HG02642 (cell line): Measurements from ENCODE around the gene EMC10.
"Not testable (repeated sequence)": the region's sequence is repeated elsewhere in the genome, so short reads cannot be mapped to it uniquely, and the experiment has no call there.

Experiments used
- ATAC-seq: cut with Tn5 transposase; IDR thresholded peaks from one replicate; pipeline ENCODE4 v1.9.1; 2021; ENCODE audit warnings: mild to moderate bottlenecking; ENCODE audit not compliant: unreplicated experiment, poor library complexity

The EMC10 gene

DNA sequence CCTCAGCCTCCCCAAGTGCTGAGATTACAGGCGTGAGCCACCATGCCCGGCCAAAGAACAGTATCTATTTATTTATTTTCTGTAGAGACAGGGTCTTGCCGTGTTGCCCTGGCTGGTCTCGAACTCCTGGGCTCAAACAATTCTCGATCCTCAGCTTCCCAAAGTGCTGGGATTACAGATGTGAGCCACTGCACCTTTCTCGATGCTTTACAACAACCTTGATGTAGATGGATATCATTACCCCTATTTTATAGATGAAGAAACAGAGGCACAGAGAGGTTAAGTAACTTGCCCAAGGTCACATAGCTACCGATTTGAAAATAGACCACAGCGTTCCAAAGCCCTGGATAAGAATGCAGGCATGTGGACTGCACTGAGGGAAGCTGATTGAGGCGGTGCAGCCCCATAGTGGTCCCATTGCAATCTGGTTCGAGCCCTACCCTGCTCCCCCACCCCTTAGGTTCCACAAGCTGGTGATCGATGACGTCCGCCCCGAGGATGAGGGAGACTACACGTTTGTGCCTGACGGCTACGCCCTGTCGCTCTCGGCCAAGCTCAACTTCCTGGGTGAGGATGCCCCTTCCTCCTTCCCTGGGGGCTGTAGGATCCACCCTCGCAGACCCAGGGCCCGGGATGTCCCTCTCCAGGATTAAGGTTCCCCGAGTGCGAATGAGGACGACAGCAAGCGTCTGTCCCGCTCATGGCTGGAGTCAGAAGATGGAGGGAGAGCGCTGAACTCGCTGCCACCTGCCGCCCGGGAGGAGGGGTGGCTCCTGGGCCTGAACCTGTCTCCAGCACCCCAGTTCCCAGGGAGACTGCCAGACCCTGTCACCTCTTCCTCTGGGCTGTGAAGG, 25.7 kb upstream of the EMC10 start:
- ATAC-seq = no peak

DNA sequence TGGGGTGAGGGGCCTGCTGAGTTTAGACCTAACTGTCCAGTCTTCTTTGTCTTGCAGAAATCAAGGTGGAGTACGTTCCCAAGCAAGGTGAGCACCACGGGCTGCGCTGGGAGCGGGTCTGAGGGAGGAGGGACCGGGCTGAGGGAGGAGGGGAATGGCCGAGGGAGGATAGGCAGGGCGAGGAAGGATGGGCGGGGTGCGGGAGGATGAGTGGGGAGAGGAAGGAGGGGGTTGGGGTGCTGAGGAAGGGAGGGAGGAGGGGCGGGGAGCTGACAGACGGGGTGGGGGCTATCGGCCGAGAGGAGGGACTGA, 25.1 kb upstream of the EMC10 start:
- ATAC-seq = no peak

GRCh38 chr19:50453243-50453642, 23.1 kb upstream of the EMC10 start:
- ATAC-seq = no peak

DNA sequence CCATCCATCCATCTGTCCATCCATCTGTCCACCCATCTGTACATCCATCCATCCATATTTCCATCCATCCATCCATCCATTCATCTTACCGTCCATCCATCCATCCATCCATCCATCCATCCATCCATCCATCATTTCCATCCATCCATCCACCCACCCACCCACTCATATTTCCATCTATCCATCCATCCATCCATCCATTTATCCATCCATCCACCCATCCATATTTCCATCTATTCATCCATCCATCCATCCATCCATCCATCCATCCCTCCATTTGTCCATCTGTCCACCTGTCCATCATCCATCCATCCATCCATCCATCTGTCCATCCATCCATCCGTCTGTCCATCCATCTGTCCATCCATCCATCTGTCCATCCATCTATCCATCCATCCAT, 20.3 kb upstream of the EMC10 start:
- no peak for ATAC-seq

DNA sequence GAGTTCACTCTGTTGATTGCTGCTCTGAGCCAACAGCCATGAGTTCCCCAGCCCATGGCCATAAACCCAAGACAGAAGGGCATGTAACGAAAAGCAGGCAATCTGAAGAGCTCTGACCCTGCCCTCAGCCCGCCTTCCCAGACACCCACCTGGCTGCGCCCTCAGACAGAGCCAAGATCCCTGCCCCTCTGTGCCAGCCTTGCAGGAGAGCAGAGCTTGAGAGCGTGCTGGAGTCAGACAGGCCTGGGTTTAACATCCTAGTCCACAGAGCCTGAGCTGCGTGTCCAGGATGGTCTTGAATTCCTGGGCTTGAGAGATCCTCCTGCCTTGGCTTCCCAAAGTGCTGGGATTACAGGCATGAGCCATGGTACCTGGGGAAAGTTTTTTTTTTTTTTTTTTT, 19.0 kb upstream of the EMC10 start:
- ATAC-seq = no peak

DNA sequence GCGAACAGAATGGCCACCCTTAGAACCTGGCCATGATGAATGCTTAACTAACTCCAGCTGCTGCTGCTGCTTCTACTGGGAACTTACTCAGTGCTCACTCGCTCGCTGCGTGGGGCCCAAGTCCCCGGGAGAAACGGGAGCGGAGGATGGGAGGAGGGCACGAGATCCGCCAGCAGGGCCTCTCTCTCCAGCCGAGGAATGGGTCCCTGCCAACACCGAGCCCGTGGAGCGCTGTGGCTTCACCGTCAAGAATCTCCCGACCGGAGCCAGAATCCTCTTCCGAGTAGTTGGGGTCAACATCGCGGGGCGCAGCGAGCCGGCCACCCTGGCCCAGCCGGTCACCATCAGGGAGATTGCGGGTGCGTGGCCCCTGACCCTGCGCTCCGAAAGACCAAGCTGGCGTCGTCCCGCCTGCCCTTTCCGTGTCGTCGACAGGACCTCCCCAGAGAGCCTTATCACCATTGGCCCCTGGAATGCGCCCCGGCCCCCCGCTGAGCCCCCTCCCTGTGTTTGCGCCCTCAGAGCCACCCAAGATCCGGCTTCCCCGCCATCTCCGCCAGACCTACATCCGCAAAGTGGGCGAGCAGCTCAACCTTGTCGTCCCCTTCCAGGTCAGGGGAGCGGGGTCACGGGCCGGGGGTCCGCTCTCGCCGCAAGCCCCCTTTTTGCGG, 17.8 kb upstream of the EMC10 start:
- no peak for ATAC-seq

DNA sequence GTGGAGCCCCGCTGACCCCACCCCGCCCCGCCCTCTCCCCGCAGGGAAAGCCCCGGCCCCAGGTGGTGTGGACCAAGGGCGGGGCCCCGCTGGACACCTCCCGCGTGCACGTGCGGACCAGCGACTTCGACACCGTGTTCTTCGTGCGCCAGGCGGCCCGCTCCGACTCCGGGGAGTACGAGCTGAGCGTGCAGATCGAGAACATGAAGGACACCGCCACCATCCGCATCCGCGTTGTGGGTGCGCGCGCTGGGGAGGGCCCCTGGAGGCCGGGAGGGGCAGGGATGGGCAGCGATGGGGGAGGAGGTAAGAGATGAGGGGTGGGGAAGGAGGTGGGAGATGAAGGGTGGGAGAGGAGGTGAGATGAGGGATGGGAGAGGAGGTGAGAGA, 17.2 kb upstream of the EMC10 start:
- ATAC-seq = no peak

DNA sequence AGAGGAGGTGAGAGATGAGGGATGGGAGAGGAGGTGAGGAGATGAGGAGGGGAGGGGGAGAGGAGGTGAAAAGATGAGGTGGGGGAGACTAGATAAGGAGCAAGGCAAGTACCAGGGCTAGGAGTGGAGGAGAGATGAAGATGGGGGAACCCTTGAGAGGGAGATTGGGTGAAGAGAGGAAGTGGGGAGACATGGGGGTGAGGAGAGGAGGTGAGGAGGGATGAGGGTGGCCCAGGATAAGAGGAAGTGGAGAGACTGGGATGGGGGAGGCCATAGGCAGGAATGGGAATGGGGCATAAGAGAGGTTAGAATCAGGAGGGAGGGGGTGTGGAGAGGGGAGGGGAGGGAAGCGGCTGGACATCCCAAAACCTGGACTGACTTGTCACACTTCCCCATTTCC, 16.7 kb upstream of the EMC10 start:
- no peak for ATAC-seq

DNA sequence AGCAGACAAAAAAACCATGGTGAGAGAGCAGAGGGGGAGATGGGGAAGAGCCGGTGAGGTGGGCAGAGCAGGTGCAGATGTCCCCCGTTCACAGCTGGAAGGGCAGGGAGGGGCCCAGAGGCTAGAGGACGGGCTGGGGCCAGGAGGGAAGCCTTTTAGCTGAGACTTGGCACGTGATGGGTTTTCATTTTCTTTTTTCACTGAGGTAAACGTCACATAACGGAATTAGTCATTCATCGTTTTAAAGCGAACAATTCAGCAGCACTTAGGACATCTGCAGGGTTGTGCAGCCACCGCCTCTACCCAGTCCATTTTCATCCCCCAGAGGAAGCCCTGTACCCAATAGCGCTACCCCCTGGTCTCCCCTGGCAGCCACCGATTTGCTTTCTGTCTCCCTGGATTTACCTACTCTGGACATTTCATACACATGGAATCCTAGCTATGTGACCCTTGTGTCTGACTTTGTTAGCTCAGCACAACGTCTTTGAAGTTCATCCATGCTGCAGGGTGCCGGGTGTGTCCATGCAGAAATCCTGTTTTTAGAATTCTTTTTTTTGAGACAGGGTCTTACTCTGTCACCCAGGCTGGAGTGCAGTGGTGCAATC, 16.0 kb upstream of the EMC10 start:
- ATAC-seq = peak; percentile 56

- peak; percentile 56 for ATAC-seq
Measured at GRCh38 chr19:50461066-50461875, 15.0 kb upstream of the EMC10 start.

GRCh38 chr19:50462970-50463369, 13.3 kb upstream of the EMC10 start:
- ATAC-seq = no peak

DNA sequence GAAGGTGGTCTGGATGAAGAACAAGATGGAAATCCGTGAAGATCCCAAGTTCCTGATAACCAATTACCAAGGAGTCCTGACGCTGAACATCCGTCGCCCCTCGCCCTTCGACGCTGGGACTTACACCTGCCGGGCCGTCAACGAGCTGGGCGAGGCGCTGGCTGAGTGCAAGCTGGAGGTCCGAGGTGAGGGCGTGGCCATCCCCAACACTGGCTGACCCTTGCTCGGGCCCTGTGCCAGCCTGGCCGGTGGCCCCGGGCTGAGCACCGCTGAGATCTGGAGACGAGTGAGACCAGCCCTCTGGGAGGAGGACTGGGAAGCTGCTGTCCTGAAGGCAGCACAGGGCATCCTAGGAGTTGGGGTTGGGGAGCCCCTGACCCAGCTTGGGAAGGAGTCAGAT, 12.0 kb upstream of the EMC10 start:
- no peak for ATAC-seq

DNA sequence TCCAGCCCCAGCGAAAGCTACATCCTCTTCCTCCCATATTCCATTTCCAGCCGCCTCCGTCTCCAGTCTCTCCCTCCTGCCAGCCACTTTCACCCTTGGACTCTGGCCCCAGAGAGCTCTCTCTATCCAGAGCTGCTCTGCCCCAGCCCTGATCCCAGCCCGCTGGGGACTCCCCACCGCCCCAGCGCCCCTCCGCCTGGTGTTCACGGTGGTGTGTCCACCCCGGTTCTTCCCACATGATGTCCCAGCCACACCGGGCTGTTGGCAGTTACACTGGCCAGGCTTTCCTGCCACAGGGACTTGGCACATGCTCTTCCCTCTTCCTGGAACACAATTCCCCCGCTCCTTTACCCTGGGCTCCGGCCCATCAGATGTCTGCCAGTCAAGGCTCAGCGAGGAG, 11.3 kb upstream of the EMC10 start:
- ATAC-seq = no peak

GRCh38 chr19:50465986-50466705, 10.2 kb upstream of the EMC10 start:
- ATAC-seq = no peak

- ATAC-seq = no peak
Measured at GRCh38 chr19:50466706-50467039, 9.6 kb upstream of the EMC10 start.

DNA sequence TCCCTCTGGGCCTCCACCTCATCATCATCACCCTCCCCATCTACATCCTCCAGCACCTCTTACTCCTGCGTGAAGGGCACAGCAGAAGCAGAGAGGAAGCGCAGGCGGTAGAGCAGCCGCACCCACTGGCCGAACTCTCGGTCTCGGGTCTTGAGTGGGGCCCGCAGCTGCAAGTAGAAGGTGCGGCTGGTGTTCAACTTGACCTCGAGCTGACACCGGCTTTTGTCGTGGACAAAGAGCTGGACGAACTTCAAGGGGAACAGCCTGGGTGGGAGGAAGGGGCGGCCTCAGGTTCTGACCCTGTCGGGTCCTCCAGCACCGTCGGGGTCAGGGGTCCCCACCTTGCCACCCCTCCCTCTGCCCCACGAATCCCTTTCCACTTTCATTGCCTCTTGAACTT, 8.7 kb upstream of the EMC10 start:
- no peak for ATAC-seq

DNA sequence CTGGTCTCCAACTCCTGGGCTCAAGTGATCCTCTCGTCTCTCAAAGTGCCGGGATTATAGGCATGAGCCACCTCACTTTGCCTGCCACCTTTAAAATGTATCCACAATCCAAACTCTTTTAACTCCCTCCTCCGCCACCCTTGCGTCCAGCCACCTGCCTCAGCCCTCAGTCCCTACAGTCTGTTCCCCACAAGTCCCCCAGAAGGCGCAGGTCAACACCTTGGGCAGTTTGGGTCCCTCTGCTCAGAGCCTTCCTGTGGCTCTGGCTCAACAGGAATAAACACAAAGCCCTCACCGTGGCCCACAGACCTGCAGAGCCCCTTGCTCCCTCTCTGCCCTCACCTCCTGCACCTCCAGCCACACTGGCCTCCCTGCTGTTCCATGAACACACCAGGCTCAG, 7.5 kb upstream of the EMC10 start:
- ATAC-seq = no peak

DNA sequence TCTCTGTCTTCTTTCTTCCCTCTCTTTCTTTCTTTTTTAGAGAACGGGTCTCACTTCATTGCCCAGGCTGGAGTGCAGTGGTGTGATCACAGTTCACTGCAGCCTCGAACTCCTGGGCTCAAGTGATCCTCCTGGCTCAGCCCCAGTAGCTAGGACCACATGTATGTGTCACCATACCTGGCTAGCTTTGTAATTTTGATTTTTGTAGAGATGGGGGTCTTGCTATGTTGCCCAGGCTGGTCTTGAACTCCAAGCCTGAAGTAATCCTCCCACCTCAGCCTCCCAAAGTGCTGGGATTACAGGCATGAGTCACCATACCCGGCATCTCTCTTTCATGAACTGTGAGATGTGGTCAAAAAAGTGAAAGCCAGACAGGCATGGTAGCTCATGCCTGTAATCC, 3.0 kb upstream of the EMC10 start:
- ATAC-seq = not testable (repeated sequence)

DNA sequence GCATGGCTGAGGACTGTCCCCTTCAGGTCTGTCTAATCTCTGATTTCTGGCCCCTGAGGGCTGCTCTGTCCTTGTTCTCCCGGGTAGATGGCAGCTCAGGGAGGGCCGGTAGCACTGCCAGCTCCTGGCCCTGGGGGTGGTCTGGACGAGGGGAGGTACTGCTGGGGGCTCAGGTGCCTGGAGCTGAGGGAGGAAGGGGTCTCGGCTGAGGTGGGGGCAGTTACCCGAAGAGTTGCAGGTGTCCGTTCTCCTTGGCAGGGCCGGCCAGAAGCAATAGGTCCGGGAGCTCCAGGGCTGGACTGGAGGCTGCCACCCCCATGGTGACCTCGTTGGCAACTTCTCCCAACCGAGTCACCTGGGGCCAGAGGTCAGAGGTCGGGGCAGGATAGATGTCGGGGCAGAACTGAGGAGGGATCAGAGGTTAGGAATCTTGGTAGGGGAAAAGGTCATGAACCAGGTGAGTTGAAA, 1.2 kb upstream of the EMC10 start:
- no peak for ATAC-seq

- no peak for ATAC-seq
Measured at GRCh38 chr19:50475736-50476223, 527 bp upstream of the EMC10 start.
